HEK293 (cell line): ENCODE results near the gene ANGPTL8.

Experiments used
- HOXA7 ChIP-seq: sonication (generic); formaldehyde crosslinking; IDR thresholded peaks from 2 replicates; pipeline ENCODE4 v1.8.1; 2022; ENCODE audit warnings: missing genetic modification reagents, borderline replicate concordance
- PRDM1 ChIP-seq: fragments of 450-650 bp; formaldehyde crosslinking; IDR thresholded peaks from 2 replicates; pipeline ENCODE4; 2016; ENCODE audit warnings: missing biosample characterization, missing genetic modification characterization
- ZBTB21 ChIP-seq: fragments of 450-650 bp; formaldehyde crosslinking; IDR thresholded peaks from 2 replicates; pipeline ENCODE4 v1.5.1; 2017; ENCODE audit warnings: missing biosample characterization, missing genetic modification characterization
- ZBTB7A ChIP-seq: fragments of 450-650 bp; formaldehyde crosslinking; IDR thresholded peaks from 2 replicates; pipeline ENCODE4 v1.5.1; 2016; ENCODE audit warnings: low read depth, missing biosample characterization, missing genetic modification characterization
- ZNF184 ChIP-seq: fragments of 450-650 bp; IDR thresholded peaks from 2 replicates; pipeline ENCODE4 v1.5.1; 2018; ENCODE audit warnings: missing biosample characterization, mild to moderate bottlenecking, missing genetic modification characterization
- ZNF48 ChIP-seq: fragments of 450-650 bp; formaldehyde crosslinking; IDR thresholded peaks from 2 replicates; pipeline ENCODE4 v1.5.1; 2016; ENCODE audit warnings: missing biosample characterization, missing genetic modification characterization
- ZNF660 ChIP-seq: fragments of 450-650 bp; IDR thresholded peaks from 2 replicates; pipeline ENCODE4 v1.5.1; 2018; ENCODE audit warnings: missing biosample characterization, mild to moderate bottlenecking, missing genetic modification characterization
- ZSCAN23 ChIP-seq: fragments of 450-650 bp; formaldehyde crosslinking; IDR thresholded peaks from 2 replicates; pipeline ENCODE4 v1.5.1; 2016; ENCODE audit warnings: missing biosample characterization, missing genetic modification characterization
- TF ChIP-seq, protein P1 (sequence below): fragments of 450-650 bp; formaldehyde crosslinking; IDR thresholded peaks from 2 replicates; pipeline ENCODE4 v1.5.1; 2016; ENCODE audit warnings: missing biosample characterization, missing genetic modification characterization
- TF ChIP-seq, protein P2 (sequence below): sonication (generic); formaldehyde crosslinking; IDR thresholded peaks from 2 replicates; pipeline ENCODE4 v1.8.1; 2022; ENCODE audit warnings: mild to moderate bottlenecking, moderate library complexity, missing genetic modification reagents

DNA sequence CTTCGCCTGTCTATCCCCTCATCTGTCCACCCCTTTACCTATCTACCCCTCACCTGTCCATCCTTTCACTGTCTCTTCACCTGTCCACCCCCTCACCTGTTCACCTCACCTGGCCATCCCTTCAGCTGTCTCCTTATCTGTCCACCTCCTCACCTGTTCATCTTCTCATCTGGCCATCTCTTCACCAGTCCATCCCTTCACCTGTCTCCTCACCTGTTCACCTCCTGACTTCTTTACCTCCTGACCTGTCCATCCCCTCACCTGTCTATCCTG is 28.8 kb upstream of the ANGPTL8 start:
- no peak for TF ChIP-seq PRDM1 (tag by site-specific recombination)
- TF ChIP-seq HOXA7 = no peak
- no peak for TF ChIP-seq ZBTB21 (tag by site-specific recombination)
- no peak for TF ChIP-seq ZSCAN23 (tag by site-specific recombination)
- TF ChIP-seq, protein P1, sequence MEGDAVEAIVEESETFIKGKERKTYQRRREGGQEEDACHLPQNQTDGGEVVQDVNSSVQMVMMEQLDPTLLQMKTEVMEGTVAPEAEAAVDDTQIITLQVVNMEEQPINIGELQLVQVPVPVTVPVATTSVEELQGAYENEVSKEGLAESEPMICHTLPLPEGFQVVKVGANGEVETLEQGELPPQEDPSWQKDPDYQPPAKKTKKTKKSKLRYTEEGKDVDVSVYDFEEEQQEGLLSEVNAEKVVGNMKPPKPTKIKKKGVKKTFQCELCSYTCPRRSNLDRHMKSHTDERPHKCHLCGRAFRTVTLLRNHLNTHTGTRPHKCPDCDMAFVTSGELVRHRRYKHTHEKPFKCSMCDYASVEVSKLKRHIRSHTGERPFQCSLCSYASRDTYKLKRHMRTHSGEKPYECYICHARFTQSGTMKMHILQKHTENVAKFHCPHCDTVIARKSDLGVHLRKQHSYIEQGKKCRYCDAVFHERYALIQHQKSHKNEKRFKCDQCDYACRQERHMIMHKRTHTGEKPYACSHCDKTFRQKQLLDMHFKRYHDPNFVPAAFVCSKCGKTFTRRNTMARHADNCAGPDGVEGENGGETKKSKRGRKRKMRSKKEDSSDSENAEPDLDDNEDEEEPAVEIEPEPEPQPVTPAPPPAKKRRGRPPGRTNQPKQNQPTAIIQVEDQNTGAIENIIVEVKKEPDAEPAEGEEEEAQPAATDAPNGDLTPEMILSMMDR (tag by site-specific recombination) = no peak
- TF ChIP-seq, protein P2, sequence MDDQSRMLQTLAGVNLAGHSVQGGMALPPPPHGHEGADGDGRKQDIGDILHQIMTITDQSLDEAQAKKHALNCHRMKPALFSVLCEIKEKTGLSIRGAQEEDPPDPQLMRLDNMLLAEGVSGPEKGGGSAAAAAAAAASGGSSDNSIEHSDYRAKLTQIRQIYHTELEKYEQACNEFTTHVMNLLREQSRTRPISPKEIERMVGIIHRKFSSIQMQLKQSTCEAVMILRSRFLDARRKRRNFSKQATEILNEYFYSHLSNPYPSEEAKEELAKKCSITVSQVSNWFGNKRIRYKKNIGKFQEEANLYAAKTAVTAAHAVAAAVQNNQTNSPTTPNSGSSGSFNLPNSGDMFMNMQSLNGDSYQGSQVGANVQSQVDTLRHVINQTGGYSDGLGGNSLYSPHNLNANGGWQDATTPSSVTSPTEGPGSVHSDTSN = no peak
- no peak for TF ChIP-seq ZNF48 (tag by site-specific recombination)
- TF ChIP-seq ZNF660 (tag by site-specific recombination) = no peak
- TF ChIP-seq ZNF184 (tag by site-specific recombination) = no peak
- TF ChIP-seq ZBTB7A (tag by site-specific recombination) = no peak
